ENCODE results near the gene ECEL1.

GRCh38 chr2:232498452-232498851 is 10.8 kb upstream of the ECEL1 start:
- TF ChIP-seq CTCF (conservative IDR thresholded peaks at IDR 0.05): no peak
- TF ChIP-seq ZFX (IDR thresholded peaks at IDR 0.05): no peak
